ENCODE measurements around the gene INO80E.
A peak's percentile ranks its signal among the peaks of the same experiment; 100 is the strongest.

Gene INO80E

DNA sequence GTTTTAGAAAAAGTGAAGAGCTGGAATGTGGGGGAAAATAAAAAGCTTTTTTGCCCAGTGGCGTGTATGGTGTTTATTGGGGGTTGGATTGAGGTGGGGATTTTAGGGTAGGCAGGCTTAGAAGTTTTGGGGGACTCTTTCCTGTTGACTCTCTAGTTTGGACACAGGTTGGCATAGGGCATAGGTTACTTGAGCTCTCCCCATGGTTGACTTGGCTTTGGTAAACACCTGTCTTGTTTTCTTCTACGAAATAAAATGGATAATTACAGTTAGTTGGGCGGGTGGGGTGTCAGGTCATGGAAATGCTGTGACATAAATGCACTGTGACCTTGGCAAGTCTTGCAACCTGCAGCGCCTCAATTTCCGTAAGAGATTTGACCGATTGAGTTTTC, 23.1 kb upstream of the INO80E start:
- no peak for ATAC-seq
- no peak for TF ChIP-seq ARNTL (CRISPR knock-in tag; IDR thresholded peaks at IDR 0.05; ENCODE audit: borderline replicate concordance, low read depth)
- TF ChIP-seq, protein P1, sequence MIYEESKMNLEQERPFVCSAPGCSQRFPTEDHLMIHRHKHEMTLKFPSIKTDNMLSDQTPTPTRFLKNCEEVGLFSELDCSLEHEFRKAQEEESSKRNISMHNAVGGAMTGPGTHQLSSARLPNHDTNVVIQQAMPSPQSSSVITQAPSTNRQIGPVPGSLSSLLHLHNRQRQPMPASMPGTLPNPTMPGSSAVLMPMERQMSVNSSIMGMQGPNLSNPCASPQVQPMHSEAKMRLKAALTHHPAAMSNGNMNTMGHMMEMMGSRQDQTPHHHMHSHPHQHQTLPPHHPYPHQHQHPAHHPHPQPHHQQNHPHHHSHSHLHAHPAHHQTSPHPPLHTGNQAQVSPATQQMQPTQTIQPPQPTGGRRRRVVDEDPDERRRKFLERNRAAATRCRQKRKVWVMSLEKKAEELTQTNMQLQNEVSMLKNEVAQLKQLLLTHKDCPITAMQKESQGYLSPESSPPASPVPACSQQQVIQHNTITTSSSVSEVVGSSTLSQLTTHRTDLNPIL (CRISPR knock-in tag; IDR thresholded peaks at IDR 0.05; ENCODE audit: low read depth) = no peak
- no peak for TF ChIP-seq TCF4 (CRISPR knock-in tag; IDR thresholded peaks at IDR 0.05; ENCODE audit: borderline replicate concordance)
- TF ChIP-seq, protein P2, sequence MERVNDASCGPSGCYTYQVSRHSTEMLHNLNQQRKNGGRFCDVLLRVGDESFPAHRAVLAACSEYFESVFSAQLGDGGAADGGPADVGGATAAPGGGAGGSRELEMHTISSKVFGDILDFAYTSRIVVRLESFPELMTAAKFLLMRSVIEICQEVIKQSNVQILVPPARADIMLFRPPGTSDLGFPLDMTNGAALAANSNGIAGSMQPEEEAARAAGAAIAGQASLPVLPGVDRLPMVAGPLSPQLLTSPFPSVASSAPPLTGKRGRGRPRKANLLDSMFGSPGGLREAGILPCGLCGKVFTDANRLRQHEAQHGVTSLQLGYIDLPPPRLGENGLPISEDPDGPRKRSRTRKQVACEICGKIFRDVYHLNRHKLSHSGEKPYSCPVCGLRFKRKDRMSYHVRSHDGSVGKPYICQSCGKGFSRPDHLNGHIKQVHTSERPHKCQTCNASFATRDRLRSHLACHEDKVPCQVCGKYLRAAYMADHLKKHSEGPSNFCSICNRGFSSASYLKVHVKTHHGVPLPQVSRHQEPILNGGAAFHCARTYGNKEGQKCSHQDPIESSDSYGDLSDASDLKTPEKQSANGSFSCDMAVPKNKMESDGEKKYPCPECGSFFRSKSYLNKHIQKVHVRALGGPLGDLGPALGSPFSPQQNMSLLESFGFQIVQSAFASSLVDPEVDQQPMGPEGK (CRISPR knock-in tag; IDR thresholded peaks at IDR 0.05; ENCODE audit: borderline replicate concordance) = no peak
- TF ChIP-seq OSR1 (CRISPR knock-in tag; IDR thresholded peaks at IDR 0.05) = no peak
- TF ChIP-seq TOX (CRISPR knock-in tag; IDR thresholded peaks at IDR 0.05; ENCODE audit: borderline replicate concordance) = no peak
- no peak for TF ChIP-seq ZC3H10 (CRISPR knock-in tag; IDR thresholded peaks at IDR 0.05)
- no peak for TF ChIP-seq ZNF70 (CRISPR knock-in tag; IDR thresholded peaks at IDR 0.05)
- no peak for TF ChIP-seq ZFP3 (CRISPR knock-in tag; IDR thresholded peaks at IDR 0.05)
- TF ChIP-seq ISL1 (CRISPR knock-in tag; IDR thresholded peaks at IDR 0.05) = no peak
- TF ChIP-seq, protein P3, sequence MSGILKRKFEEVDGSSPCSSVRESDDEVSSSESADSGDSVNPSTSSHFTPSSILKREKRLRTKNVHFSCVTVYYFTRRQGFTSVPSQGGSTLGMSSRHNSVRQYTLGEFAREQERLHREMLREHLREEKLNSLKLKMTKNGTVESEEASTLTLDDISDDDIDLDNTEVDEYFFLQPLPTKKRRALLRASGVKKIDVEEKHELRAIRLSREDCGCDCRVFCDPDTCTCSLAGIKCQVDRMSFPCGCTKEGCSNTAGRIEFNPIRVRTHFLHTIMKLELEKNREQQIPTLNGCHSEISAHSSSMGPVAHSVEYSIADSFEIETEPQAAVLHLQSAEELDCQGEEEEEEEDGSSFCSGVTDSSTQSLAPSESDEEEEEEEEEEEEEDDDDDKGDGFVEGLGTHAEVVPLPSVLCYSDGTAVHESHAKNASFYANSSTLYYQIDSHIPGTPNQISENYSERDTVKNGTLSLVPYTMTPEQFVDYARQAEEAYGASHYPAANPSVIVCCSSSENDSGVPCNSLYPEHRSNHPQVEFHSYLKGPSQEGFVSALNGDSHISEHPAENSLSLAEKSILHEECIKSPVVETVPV (CRISPR knock-in tag; IDR thresholded peaks at IDR 0.05) = no peak
- no peak for TF ChIP-seq ZFP30 (CRISPR knock-in tag; IDR thresholded peaks at IDR 0.05)
- no peak for TF ChIP-seq GLIS3 (CRISPR knock-in tag; IDR thresholded peaks at IDR 0.05)
- no peak for TF ChIP-seq BACH2 (CRISPR knock-in tag; IDR thresholded peaks at IDR 0.05; ENCODE audit: borderline replicate concordance)
- TF ChIP-seq, protein P4, sequence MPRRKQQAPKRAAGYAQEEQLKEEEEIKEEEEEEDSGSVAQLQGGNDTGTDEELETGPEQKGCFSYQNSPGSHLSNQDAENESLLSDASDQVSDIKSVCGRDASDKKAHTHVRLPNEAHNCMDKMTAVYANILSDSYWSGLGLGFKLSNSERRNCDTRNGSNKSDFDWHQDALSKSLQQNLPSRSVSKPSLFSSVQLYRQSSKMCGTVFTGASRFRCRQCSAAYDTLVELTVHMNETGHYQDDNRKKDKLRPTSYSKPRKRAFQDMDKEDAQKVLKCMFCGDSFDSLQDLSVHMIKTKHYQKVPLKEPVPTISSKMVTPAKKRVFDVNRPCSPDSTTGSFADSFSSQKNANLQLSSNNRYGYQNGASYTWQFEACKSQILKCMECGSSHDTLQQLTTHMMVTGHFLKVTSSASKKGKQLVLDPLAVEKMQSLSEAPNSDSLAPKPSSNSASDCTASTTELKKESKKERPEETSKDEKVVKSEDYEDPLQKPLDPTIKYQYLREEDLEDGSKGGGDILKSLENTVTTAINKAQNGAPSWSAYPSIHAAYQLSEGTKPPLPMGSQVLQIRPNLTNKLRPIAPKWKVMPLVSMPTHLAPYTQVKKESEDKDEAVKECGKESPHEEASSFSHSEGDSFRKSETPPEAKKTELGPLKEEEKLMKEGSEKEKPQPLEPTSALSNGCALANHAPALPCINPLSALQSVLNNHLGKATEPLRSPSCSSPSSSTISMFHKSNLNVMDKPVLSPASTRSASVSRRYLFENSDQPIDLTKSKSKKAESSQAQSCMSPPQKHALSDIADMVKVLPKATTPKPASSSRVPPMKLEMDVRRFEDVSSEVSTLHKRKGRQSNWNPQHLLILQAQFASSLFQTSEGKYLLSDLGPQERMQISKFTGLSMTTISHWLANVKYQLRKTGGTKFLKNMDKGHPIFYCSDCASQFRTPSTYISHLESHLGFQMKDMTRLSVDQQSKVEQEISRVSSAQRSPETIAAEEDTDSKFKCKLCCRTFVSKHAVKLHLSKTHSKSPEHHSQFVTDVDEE (CRISPR knock-in tag; IDR thresholded peaks at IDR 0.05) = no peak
- TF ChIP-seq RARB (CRISPR knock-in tag; IDR thresholded peaks at IDR 0.05) = no peak
- no peak for TF ChIP-seq ZNF565 (CRISPR knock-in tag; conservative IDR thresholded peaks at IDR 0.05; ENCODE audit: low read depth)
- TF ChIP-seq ESRRG (CRISPR knock-in tag; IDR thresholded peaks at IDR 0.05) = no peak

DNA sequence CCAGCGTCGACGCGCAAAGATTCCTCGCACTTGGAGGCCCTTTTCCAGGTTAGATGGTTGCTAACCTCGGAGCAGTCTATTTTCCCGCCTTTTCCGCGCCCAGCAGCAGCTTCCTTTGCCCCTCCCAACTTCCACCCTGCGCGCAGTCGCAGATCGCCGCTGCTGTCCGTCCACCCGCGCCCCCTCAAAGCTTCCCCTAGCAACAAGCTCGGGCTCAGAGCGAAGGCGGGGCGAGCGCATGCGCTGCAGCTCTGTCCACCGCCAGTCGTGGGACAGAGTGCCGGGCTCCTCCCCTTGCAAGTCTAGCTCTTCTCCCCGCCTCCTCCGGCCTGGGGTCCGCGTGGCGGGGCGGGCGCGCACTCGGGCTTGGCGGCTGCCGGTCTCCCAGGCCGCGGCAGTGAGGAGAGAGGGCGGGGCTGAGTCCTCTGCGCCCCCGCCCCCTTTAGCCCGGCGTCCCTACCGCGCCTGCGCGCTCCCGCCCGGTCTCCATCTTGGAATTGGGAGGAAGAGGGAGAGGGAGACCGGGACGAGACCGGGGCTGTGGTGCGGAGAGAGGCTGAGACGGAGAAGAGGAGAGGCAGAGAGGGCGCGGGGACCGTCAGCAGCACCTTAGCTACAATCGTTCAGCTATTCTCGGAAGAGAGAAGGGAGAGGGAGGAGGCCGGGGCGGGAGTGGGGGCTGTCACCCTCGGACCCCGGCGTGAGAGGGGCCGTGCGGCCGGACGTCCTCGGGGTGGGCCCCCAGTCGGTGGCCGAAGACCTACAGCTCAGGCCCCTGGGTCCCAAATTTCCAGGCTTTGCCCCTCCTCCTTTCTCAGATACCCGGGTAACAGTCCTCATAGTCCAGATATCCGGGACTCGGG, 22.4 kb upstream of the INO80E start, which contains the start of gene TAOK2:
TSS of gene TAOK2 (plus strand) at position 485 of the 863 bp plus-strand sequence. CDS start 3,905 bp downstream, outside the sequence.
- TF ChIP-seq ZNF70 (CRISPR knock-in tag; IDR thresholded peaks at IDR 0.05) = no peak
- no peak for TF ChIP-seq ARNTL (CRISPR knock-in tag; IDR thresholded peaks at IDR 0.05; ENCODE audit: borderline replicate concordance, low read depth)
- TF ChIP-seq ZC3H10 (CRISPR knock-in tag; IDR thresholded peaks at IDR 0.05) = no peak
- no peak for TF ChIP-seq ZNF8 (CRISPR knock-in tag; IDR thresholded peaks at IDR 0.05)
- TF ChIP-seq OSR1 (CRISPR knock-in tag; IDR thresholded peaks at IDR 0.05) = no peak
- no peak for TF ChIP-seq BACH2 (CRISPR knock-in tag; IDR thresholded peaks at IDR 0.05; ENCODE audit: borderline replicate concordance)
- TF ChIP-seq, protein P5, sequence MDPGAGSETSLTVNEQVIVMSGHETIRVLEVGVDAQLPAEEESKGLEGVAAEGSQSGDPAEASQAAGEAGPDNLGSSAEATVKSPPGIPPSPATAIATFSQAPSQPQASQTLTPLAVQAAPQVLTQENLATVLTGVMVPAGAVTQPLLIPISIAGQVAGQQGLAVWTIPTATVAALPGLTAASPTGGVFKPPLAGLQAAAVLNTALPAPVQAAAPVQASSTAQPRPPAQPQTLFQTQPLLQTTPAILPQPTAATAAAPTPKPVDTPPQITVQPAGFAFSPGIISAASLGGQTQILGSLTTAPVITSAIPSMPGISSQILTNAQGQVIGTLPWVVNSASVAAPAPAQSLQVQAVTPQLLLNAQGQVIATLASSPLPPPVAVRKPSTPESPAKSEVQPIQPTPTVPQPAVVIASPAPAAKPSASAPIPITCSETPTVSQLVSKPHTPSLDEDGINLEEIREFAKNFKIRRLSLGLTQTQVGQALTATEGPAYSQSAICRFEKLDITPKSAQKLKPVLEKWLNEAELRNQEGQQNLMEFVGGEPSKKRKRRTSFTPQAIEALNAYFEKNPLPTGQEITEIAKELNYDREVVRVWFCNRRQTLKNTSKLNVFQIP (CRISPR knock-in tag; IDR thresholded peaks at IDR 0.05; ENCODE audit: borderline replicate concordance, low read depth) = no peak
- TF ChIP-seq ZFP30 (CRISPR knock-in tag; IDR thresholded peaks at IDR 0.05) = no peak
- TF ChIP-seq PPARA (CRISPR knock-in tag; IDR thresholded peaks at IDR 0.05; ENCODE audit: borderline replicate concordance) = no peak
- TF ChIP-seq, protein P2 (CRISPR knock-in tag; IDR thresholded peaks at IDR 0.05; ENCODE audit: borderline replicate concordance) = no peak
- no peak for TF ChIP-seq TOX (CRISPR knock-in tag; IDR thresholded peaks at IDR 0.05; ENCODE audit: borderline replicate concordance)
- no peak for TF ChIP-seq ZFP3 (CRISPR knock-in tag; IDR thresholded peaks at IDR 0.05)
- TF ChIP-seq ZNF565 (CRISPR knock-in tag; conservative IDR thresholded peaks at IDR 0.05; ENCODE audit: low read depth) = no peak
- TF ChIP-seq, protein P3 (CRISPR knock-in tag; IDR thresholded peaks at IDR 0.05) = no peak
- ATAC-seq = peak; percentile 98
